ENCODE measurements around the gene NES. TPM values are rescaled to one million over a fixed set of nuclear protein-coding genes. Genes with fewer than 3 reads are reported as not detected.

The NES gene
- polyA plus RNA-seq, 4 donors = 55.8 to 159 (median 147) TPM

DNA sequence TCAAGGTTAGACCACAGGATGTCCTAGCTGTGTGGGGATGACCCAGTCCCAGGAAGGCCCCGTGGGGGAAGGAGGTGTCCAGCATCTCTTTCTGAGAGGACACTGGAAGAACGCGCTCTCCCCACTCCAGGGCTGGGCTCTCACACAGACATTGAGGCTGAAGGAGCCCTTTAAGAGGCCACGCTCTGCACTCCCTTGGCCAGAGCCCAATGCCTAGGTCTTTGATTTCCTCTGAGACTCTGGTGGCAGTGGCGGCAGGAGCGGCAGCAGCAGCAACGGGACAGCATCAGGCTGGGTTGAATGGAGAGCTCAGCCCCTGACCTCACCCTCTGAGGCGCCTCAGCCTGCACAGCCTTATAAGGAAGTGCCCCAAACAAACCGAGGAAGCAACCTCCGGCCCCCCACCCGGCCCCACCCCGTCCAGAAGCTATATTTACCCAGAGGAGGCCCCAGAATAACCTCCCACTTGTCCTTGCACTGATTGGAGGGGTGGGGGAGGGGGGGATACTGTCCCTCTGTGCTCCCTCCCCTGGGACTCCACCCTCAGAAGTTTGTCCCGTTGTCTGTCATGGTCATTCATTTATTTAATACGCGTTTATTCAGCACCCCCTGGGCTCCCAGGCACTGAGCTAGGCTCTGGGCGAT lies 12.3 kb downstream of the NES start:
- no peak for DNase-seq (ENCODE audit: low read depth in 4 of 4, low spot score in 3 of 4)

DNA sequence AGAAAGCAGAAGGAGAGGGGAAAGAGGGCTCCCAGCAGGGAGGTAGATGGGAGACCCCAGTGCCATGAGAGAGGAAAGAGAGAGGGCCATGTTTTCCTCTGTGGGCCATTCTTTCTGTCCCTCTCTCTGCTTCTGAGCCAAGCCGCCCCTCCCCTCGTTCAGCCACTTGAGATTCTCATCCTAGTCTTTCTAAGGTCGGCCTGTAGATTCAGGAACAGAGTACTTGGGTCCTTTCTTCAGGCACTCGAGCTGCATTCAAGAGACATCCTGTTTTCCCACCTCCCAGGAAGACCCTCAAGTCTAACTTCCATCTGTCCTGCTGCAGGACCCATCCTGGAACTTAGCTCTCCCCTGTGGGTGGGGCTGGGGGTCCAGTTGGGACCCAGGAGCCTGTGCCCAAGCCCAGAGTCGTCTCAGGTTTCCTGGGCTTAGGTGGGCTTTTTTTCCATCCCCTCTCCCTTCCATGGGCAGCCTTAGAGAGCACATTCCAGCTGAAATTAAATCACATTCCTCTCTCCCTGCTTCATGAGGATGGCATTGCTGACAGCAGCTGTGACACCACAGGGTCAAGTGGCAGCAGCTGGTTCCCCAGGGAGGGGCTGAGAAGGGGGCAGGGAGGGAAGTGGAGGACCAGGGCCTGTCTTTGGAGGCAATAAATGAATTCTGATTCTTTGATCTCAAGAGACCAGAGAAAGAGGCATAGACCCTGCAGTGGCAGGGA lies 13.0 kb downstream of the NES start:
- no peak for DNase-seq (ENCODE audit: low read depth in 4 of 4, low spot score in 3 of 4)

- no peak for DNase-seq (ENCODE audit: low read depth in 4 of 4, low spot score in 3 of 4)
These were observed 14.0 kb downstream of the NES start for GRCh38 chr1:156663178-156663577.

- DNase-seq (ENCODE audit: low read depth in 4 of 4, low spot score in 3 of 4) = no peak
These were observed 14.5 kb downstream of the NES start for GRCh38 chr1:156662800-156663055.

DNA sequence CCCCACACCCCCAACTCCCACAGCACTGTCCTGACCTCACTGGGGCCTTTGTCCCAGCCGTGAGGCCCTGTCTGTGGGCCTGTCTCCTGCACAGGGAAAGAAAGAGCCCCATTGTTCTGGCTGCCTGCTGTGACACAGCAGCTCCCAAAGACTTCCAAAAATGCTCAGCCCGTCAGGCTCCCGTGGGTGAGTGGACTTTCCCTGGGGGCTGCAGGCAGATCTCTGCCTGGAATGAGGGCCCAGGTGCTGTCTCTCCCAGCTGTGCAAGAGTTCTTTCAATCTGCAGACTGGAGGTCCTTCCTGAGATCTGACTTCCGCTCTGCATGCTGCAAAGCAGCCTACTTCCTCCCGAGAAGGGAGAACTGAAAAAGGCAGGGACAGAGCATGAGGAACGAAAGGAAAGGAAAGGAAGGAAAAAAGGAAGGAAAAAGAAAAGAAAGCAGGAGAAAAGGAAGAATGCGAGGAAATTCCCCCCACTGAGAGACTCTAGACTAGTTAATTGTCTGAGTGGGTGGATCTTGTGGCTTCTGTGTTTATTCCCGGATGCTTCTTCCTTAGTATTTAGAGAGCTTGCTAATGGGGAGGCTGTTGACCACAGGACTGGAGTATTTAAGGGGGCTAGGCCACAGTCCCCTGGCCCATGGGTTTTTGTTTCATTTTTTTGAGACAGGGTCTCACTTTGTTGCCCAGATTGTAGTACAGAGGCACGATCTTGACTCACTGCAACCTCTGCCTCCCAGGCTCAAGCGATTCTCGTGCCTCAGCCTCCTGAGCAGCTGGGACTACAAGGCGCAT lies 15.0 kb downstream of the NES start:
- no peak for DNase-seq (ENCODE audit: low read depth in 4 of 4, low spot score in 3 of 4)

DNA sequence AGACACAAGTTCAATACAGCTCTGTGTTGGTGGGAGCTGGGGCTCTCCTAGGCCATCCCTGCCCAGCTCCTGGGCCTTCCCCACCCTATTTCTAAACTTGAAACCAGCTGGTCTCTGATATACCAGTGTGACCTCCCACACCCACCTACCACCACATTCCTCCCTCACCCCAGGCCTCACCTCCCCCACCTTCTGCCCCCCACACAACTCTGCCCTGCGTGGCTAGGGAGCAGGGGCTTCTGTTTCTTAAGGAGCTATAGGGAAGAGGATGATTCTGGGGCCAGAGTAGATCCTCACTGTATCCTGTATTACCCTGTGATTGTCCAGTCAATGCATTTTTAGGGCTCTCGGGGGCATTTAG lies 16.5 kb downstream of the NES start:
- DNase-seq (ENCODE audit: low read depth in 4 of 4, low spot score in 3 of 4) = no peak

DNA sequence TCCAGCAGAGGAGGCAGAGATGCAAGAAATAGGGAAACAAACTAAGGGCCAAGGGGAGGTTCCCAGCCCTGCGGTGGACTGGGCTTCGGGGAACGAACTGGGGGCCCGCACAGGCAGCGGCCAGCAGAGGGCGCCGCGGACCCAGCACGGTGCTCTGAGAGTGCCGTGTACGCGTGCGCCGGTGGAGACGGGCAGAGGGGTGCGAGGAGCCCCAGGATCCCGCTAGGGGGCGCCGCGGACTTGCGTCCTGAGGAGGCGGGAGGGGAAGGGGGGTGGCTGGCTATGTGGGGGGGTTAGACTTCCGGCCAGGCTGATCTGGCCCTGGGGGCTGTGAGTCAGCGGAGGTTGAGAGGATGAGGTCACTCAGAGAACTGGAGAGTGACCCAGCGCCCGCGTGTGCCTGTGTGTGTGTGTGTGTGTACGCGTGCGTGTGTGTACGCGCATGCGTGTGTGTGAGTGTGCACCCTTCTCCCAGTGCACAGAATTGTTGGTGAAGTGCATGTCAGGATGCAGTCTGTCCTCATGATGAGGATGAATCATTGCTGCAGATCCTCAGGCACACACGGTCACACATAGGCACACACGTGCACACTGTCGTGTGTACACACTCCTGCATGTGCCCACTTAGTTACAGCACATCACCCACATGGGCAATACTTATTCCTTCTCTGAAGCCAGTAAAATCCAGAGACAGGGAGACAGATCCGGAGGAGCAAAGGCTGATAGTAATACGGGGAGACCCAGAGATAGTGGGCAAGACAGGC lies 17.0 kb downstream of the NES start:
- peak; percentile 77 to 89 (median 88) for DNase-seq (ENCODE audit: low read depth in 4 of 4, low spot score in 3 of 4)

- DNase-seq (ENCODE audit: low read depth in 4 of 4, low spot score in 3 of 4) = no peak
These were observed 17.6 kb downstream of the NES start for GRCh38 chr1:156659661-156659987.

GRCh38 chr1:156658945-156659574 lies 18.1 kb downstream of the NES start:
- no peak for DNase-seq (ENCODE audit: low read depth in 4 of 4, low spot score in 3 of 4)

DNA sequence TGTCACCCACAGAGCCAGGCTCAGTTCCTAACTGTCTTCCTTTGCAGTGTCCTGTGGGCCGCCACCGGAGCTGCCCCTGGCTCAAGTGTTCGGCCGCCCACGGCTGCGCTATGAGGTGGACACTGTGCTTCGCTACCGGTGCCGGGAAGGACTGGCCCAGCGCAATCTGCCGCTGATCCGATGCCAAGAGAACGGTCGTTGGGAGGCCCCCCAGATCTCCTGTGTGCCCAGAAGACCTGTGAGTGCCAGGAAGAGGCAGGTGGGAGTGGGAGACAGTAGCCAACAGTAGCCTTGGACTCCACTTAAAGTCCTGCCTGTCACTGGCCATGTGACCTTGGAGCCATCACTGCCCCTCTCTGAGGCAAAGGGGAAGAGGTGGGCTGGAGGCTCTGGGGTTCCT lies 18.7 kb downstream of the NES start:
- DNase-seq (ENCODE audit: low read depth in 4 of 4, low spot score in 3 of 4) = no peak

GRCh38 chr1:156657741-156658319 lies 19.4 kb downstream of the NES start:
- no peak for DNase-seq (ENCODE audit: low read depth in 4 of 4, low spot score in 3 of 4)

- no peak for DNase-seq (ENCODE audit: low read depth in 4 of 4, low spot score in 3 of 4)
These were observed 20.1 kb downstream of the NES start for GRCh38 chr1:156656806-156657740.

GRCh38 chr1:156655904-156656516 lies 21.2 kb downstream of the NES start:
- no peak for DNase-seq (ENCODE audit: low read depth in 4 of 4, low spot score in 3 of 4)

- no peak for DNase-seq (ENCODE audit: low read depth in 4 of 4, low spot score in 3 of 4)
These were observed 21.9 kb downstream of the NES start for GRCh38 chr1:156655151-156655903.

DNA sequence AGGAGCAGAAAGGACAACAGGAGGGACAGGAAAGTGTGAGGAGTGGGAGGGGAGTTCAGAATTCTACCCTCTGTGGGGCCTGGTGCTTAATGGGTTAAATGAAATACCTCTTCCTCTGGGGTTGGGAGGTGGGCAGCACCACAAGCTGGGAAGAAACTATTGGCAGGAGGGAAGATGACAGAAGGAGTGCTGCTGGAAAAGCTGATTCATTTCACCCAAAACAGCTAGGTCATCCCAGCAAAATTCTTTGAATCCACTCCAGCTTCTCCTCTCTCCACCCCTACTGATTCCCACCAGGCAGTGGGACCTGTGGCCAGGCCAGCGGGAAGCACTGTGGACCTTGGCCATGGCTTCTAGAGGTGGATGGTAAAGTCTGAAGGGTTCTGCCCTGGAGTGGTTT lies 22.5 kb downstream of the NES start:
- no peak for DNase-seq (ENCODE audit: low read depth in 4 of 4, low spot score in 3 of 4)

- no peak for DNase-seq (ENCODE audit: low read depth in 4 of 4, low spot score in 3 of 4)
These were observed 24.2 kb downstream of the NES start for GRCh38 chr1:156652992-156653355.

DNA sequence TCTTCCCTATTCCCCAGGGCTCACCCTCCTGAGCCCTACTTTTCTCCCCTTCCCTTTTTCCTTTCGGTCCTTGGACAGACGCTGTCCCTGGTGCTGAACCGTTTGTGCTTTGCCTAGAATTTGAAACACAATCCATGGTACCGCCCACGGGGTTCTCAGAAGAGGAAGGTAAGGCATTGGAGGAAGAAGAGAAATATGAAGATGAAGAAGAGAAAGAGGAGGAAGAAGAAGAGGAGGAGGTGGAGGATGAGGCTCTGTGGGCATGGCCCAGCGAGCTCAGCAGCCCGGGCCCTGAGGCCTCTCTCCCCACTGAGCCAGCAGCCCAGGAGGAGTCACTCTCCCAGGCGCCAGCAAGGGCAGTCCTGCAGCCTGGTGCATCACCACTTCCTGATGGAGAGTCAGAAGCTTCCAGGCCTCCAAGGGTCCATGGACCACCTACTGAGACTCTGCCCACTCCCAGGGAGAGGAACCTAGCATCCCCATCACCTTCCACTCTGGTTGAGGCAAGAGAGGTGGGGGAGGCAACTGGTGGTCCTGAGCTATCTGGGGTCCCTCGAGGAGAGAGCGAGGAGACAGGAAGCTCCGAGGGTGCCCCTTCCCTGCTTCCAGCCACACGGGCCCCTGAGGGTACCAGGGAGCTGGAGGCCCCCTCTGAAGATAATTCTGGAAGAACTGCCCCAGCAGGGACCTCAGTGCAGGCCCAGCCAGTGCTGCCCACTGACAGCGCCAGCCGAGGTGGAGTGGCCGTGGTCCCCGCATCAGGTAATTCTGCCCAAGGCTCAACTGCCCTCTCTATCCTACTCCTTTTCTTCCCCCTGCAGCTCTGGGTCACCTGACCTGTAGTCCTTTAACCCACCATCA lies 24.8 kb downstream of the NES start:
- DNase-seq (ENCODE audit: low read depth in 4 of 4, low spot score in 3 of 4) = no peak

- no peak for DNase-seq (ENCODE audit: low read depth in 4 of 4, low spot score in 3 of 4)
These were observed 28.3 kb downstream of the NES start for GRCh38 chr1:156648951-156649350.
